Measurements from ENCODE around the gene SPIRE2. TPM values are rescaled to one million over a fixed set of nuclear protein-coding genes. Genes with fewer than 3 reads are reported as not detected.
"Not testable (repeated sequence)": the region's sequence is repeated elsewhere in the genome, so short reads cannot be mapped to it uniquely, and the experiment has no call there.

SPIRE2 gene
- total RNA-seq, 8 experiments from 2014 or later = 3.7 to 21.5 (median 14.0) TPM

DNA sequence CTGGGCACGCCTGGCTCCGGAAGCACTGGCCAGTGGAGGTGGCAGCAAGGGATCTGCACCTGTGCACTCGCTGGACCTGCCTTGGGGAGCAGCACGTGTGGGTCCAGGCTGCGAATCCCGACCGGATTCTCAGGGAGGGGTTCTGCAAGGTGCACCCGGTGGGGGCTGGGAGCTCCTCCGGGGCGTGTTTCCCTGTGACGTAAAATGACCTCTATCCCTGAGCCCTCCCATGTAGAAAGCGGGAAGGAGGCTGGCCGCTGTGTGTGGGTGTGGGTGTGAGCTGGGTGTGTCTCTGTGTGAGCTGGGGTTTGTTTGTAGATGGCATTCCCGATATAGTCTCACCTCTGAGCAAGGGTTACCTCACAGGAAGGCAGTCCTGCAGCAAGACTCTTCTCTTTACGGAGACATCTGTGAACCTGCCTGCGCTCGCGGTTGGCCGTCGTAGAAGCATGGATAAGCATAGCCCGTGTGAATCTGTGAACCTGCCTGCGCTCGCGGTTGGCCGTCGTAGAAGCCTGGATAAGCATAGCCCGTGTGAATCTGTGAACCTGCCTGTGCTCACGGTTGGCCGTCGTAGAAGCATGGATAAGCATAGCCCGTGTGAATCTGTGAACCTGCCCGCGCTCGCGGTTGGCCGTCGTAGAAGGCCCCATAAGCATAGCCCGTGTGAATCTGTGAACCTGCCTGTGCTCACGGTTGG is 5.5 kb downstream of the SPIRE2 start:
- H3K4me3 ChIP-seq; in situ Hi-C loops (cut with MboI; ENCODE audit: low pct_unique_long_range_greater_than_20kb in 2 of 9, low sequenced_read_pairs in 9 of 9, unreplicated experiment in 9 of 9): not testable (repeated sequence)
- WGBS, 10 experiments = 82 to 100% (median 93%) methylated on average over 3 to 6 of the region's 39 CpGs; no CpG with 5 or more reads in 7 of the 10 experiments

GRCh38 chr16:89834813-89835363 is 6.6 kb downstream of the SPIRE2 start:
- 100% methylated on average over 2 to 8 of the region's 42 CpGs; no CpG with 5 or more reads in 8 of the 10 experiments for WGBS, 10 experiments

More for the DNA sequence above, 5.5 kb downstream of the SPIRE2 start:
- not testable (repeated sequence) for ATAC-seq (replicated peaks in 6 of 8); H3K27ac ChIP-seq; H3K4me1 ChIP-seq (replicated peaks in 1 of 2)

GRCh38 chr16:89836484-89836883 is 8.2 kb downstream of the SPIRE2 start:
- ATAC-seq (replicated peaks in 6 of 8); H3K4me1 ChIP-seq (replicated peaks in 1 of 2); H3K27ac ChIP-seq; in situ Hi-C loops (cut with MboI; ENCODE audit: low pct_unique_long_range_greater_than_20kb in 2 of 9, low sequenced_read_pairs in 9 of 9, unreplicated experiment in 9 of 9); H3K4me3 ChIP-seq: not testable (repeated sequence)
- 65 to 100% (median 86%) methylated on average over 1 to 12 of the region's 15 CpGs; no CpG with 5 or more reads in 3 of the 10 experiments for WGBS, 10 experiments

More at GRCh38 chr16:89834813-89835363, 6.6 kb downstream of the SPIRE2 start:
- H3K27ac ChIP-seq; in situ Hi-C loops (cut with MboI; ENCODE audit: low pct_unique_long_range_greater_than_20kb in 2 of 9, low sequenced_read_pairs in 9 of 9, unreplicated experiment in 9 of 9); H3K4me3 ChIP-seq; ATAC-seq (replicated peaks in 6 of 8); H3K4me1 ChIP-seq (replicated peaks in 1 of 2): not testable (repeated sequence)

DNA sequence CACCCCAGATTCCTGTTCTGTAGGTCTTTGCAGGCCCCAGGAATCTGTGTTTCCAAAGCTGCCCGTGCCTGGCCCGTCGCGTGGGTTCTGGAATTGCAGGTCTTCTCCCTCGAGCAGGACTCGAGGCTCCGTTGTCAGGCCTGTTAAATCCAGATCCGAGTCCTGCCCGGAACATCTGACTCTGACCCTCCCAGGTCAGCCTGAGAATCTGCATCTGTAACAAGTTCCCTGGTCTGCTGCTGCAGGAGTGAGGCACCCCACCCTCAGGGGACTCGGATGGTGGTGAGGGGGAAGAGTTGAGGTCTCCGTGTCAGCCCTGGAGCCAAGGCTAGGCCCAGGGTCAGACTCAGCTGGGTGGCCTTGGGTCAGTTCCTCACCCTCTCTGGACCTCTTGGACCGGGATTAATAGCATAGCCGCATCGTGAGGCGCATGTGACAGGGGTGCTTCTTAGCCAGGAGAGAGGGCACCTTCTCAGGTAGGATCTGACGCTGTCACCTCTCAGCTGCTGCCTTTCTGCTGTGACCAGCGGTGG is 8.8 kb downstream of the SPIRE2 start:
- Histone ChIP-seq H3K27ac (no peak overlapping the region), H3K4me1 (replicated peaks in 1 of 2) (peaks cover 0 to 4% of the 10 kb centered on the region in 2 donors), H3K4me3 (no peak overlapping the region)
- WGBS, 10 experiments = 90 to 100% (median 100%) methylated on average over 2 to 10 of the region's 17 CpGs; no CpG with 5 or more reads in 4 of the 10 experiments
- in situ Hi-C loops (cut with MboI; ENCODE audit: low pct_unique_long_range_greater_than_20kb in 2 of 9, low sequenced_read_pairs in 9 of 9, unreplicated experiment in 9 of 9) = no loop called here
- peak in 2 of 8 experiments; percentile 6 to 16 for ATAC-seq (replicated peaks in 6 of 8)

DNA sequence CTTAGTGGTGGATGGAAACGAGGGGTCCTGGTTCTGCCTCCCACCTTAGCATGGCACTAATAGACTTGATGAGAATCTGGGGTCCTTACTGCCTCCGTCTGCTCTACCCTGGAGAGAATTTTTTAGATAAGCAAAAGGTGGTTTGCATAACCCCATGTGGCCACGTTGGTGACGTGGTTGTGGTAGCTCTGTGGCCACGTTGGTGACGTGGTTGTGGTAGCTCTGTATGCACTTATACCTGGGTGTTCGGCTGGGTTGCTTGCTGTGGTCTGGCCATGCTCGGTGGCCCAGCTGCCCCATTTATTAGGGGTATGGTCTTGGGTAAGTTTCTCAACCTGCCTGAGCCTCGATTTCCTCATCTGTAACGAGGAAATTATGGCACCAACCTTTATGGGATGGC is 13.0 kb downstream of the SPIRE2 start:
- ATAC-seq (replicated peaks in 6 of 8) = no peak
- Histone ChIP-seq H3K4me3 (no peak overlapping the region), H3K27ac (no peak overlapping the region), H3K4me1 (replicated peaks in 1 of 2) (peaks cover 0 to 3% of the 10 kb centered on the region in 2 donors)
- WGBS, 10 experiments = 80 to 100% (median 92%) methylated on average over 1 to 10 of the region's 10 CpGs; no CpG with 5 or more reads in 3 of the 10 experiments
- in situ Hi-C loops (cut with MboI; ENCODE audit: low pct_unique_long_range_greater_than_20kb in 2 of 9, low sequenced_read_pairs in 9 of 9, unreplicated experiment in 9 of 9) = no loop called here

- H3K27ac ChIP-seq = no peak overlapping the region
- 49 to 93% (median 84%) methylated on average over 2 to 11 of the region's 26 CpGs; no CpG with 5 or more reads in 2 of the 10 experiments for whole genome bisulfite sequencing, 10 experiments
These were observed 14.5 kb downstream of the SPIRE2 start for GRCh38 chr16:89842471-89843408.

DNA sequence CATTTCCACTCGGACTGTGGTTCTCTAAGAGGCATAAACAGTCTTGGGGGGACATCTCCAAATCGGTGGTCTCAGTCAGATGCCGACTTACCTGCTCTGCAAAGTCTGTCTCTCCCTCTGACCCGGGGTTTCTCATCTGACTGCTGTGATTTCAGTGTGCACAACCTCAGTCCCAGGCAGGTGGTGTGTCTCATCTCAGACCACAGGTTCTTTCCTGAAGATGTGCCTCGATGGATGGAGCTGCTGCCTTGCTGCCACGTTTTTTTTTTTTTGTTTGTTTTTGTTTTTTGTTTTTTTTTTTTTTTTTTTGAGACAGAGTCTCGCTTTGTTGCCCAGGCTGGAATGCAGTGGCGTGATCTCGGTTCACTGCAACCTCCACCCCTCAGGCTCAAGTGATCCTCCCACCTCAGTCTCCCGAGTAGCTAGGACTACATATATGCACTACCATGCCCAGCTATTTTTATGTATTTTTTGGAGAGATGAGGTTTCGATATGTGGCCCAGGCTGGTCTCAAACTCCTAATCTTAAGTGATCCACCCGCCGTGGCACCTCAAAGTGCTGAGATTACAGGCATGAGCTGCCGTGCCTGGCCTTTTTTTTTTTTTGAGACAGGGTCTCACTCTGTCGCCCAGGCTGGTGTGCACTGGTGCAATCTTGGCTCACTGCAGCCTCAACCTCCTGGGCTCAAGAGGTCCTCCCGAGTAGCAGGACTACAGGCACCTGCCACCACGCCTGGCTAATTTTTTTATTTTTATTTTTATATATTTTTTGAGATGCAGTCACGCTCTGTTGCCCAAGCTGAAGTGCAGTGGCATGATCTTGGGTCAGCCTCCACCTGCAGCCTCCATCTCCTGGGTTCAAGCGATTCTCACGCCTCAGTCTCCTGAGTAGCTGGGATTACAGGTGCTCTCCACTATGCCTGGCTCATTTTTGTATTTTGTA is 15.4 kb downstream of the SPIRE2 start:
- ATAC-seq (replicated peaks in 6 of 8) = no peak
- Histone ChIP-seq H3K4me3 (no peak overlapping the region), H3K4me1 (replicated peaks in 1 of 2) (no peaks in the 10 kb centered on the region), H3K27ac (no peak overlapping the region)
- WGBS, 10 experiments = 60 to 100% (median 92%) methylated on average over 1 to 11 of the region's 20 CpGs; no CpG with 5 or more reads in 2 of the 10 experiments
- in situ Hi-C loops (cut with MboI; ENCODE audit: low pct_unique_long_range_greater_than_20kb in 2 of 9, low sequenced_read_pairs in 9 of 9, unreplicated experiment in 9 of 9) = no loop called here

More at GRCh38 chr16:89842471-89843408, 14.5 kb downstream of the SPIRE2 start:
- in situ Hi-C loops (cut with MboI; ENCODE audit: low pct_unique_long_range_greater_than_20kb in 2 of 9, low sequenced_read_pairs in 9 of 9, unreplicated experiment in 9 of 9) = no loop called here
- no peaks in the 10 kb centered on the region for H3K4me1 ChIP-seq (replicated peaks in 1 of 2)
- no peak overlapping the region for H3K4me3 ChIP-seq
- ATAC-seq (replicated peaks in 6 of 8) = peak in 6 of 8 experiments; percentile 22 to 87 (median 62)

DNA sequence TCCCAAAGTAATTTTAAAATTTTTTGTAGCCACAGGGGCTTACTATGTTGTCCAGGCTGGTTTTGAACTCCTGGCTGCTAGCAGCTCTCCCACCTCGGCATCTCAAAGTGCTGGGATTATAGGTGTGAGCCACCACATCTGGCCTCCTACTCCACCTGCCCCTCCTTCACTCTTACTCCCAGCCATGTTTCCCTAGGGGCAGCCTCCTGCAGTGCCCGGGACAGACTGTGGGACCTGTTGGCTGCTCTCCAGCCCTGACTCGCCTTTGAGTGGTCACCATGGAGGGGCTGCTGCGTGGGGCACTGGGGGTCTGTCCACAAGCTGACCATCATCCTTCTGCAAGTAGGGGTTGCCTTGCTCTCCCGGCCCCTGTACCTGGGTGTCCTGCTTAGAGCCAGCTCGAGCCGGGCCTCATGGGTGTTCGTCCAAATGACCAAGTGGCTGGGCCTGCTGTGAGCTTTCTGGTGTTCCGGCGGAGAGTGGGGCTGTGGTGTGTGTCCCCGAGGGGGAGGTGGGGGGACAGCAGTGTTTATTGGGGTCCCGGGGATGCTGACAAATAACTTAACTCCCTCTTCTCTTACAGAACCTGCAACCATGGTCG is 16.6 kb downstream of the SPIRE2 start:
- ATAC-seq (replicated peaks in 6 of 8) = no peak
- H3K4me3 ChIP-seq = no peak overlapping the region
- H3K4me1 ChIP-seq (replicated peaks in 1 of 2) = no peaks in the 10 kb centered on the region
- in situ Hi-C loops (cut with MboI; ENCODE audit: low pct_unique_long_range_greater_than_20kb in 2 of 9, low sequenced_read_pairs in 9 of 9, unreplicated experiment in 9 of 9) = no loop called here
- 80% methylated on average over 2 of the region's 13 CpGs; no CpG with 5 or more reads in 9 of the 10 experiments for WGBS, 10 experiments
- no peak overlapping the region for H3K27ac ChIP-seq

DNA sequence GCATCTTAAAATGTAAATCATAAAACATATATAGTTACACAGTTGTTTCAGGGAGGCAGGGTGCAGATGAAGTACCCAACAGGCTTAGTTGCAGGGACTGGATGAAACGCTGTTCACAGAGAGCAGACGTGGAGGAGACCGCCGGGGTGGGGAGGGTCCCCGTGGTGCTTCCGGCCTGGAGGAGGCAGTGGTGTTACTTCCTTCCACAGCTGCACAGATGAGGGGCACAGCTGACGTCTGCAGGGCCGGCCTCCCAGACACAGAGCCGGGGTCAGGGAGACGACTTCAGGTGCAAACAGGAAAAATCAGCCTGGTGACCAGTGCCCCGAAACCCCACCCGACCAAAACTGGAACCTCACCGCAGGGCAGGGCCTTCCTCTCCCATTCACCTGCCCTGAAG is 17.1 kb downstream of the SPIRE2 start:
- Histone ChIP-seq H3K4me3 (no peak overlapping the region), H3K4me1 (replicated peaks in 1 of 2) (no peaks in the 10 kb centered on the region), H3K27ac (no peak overlapping the region)
- no peak for ATAC-seq (replicated peaks in 6 of 8)
- 70 to 100% (median 77%) methylated on average over 1 to 7 of the region's 13 CpGs; no CpG with 5 or more reads in 5 of the 10 experiments for WGBS, 10 experiments
- in situ Hi-C loops (cut with MboI; ENCODE audit: low pct_unique_long_range_greater_than_20kb in 2 of 9, low sequenced_read_pairs in 9 of 9, unreplicated experiment in 9 of 9) = no loop called here

DNA sequence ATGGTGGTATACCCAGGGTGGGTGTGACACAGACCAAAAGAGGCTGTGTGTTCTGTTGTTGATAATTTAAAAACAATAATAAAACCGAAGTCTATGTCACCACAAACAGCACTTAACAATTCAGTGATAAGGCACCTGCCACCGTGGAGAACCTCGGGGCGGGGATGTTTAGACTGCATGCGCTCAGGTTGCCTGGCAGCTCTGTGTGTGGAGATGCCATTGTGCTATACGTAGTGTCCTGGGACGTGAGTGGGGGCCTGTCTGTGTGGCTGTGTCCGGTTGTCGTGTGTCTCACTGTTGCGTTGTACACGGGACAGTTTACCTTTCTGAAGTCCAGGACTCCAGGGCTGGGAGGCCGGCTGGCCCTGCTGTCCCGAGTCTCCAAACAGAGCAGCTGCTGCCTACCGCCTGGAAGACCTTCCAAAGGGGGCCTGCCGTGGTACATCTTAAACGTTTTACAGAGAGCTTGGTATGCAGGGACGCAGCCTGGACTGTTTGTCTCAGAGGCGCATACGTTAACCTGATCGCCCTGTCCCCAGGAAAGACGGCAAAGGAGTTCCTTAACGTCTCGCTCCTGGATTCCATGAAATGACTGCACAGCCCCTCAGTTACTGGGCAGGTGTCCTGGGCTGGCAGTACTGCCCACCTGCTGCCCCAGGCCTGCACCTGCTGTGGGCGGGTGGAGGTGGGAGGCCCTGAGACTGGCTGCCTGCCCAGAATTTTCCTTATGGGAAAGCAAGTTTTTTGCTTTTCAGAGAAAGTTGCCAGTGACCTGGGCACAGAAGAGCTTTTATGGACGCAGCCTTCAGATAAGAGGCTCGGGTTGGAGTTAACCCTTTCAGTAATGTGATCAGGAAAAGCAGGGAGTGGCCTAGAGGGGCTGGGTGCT is 19.0 kb downstream of the SPIRE2 start:
- Histone ChIP-seq H3K4me1 (replicated peaks in 1 of 2) (no peaks in the 10 kb centered on the region), H3K27ac (no peak overlapping the region), H3K4me3 (no peak overlapping the region)
- in situ Hi-C loops (cut with MboI; ENCODE audit: low pct_unique_long_range_greater_than_20kb in 2 of 9, low sequenced_read_pairs in 9 of 9, unreplicated experiment in 9 of 9) = no loop called here
- peak in 1 of 8 experiments; percentile 75 for ATAC-seq (replicated peaks in 6 of 8)
- WGBS, 10 experiments = 69 to 97% (median 78%) methylated on average over 5 to 16 of the region's 26 CpGs; no CpG with 5 or more reads in 2 of the 10 experiments

GRCh38 chr16:89847940-89848297 is 19.6 kb downstream of the SPIRE2 start:
- peak in 3 of 8 experiments; percentile 11 to 75 (median 56) for ATAC-seq (replicated peaks in 6 of 8)
- H3K27ac ChIP-seq = no peak overlapping the region
- H3K4me3 ChIP-seq = no peak overlapping the region
- in situ Hi-C loops (cut with MboI; ENCODE audit: low pct_unique_long_range_greater_than_20kb in 2 of 9, low sequenced_read_pairs in 9 of 9, unreplicated experiment in 9 of 9) = no loop called here
- no peaks in the 10 kb centered on the region for H3K4me1 ChIP-seq (replicated peaks in 1 of 2)
- 0 to 100% (median 50%) methylated on average over 1 to 2 of the region's 14 CpGs; no CpG with 5 or more reads in 6 of the 10 experiments for WGBS, 10 experiments
